Chondrocyte (in vitro differentiated cells): ENCODE data around the gene MISP. TPM values are rescaled to one million over a fixed set of nuclear protein-coding genes. Genes with fewer than 3 reads are reported as not detected.

Experiments
- DNase-seq: peaks from one replicate; pipeline ENCODE4 v3.0.0; 2021; ENCODE audit warnings: mixed read lengths, low spot score
- H3K27ac Mint-ChIP-seq: one replicate; pipeline ENCODE4 v1.8.0; 2021; ENCODE audit warnings: mild to moderate bottlenecking, moderate library complexity, mixed read lengths; ENCODE audit not compliant: unreplicated experiment
- H3K27me3 Mint-ChIP-seq: 2 replicates; pipeline ENCODE4 v1.8.0; 2021; ENCODE audit warnings: low read depth, mixed read lengths
- H3K36me3 Mint-ChIP-seq: 2 replicates; pipeline ENCODE4 v1.8.0; 2021; ENCODE audit warnings: low read depth, mixed read lengths
- H3K4me1 Mint-ChIP-seq: 2 replicates; pipeline ENCODE4 v1.8.0; 2021; ENCODE audit warnings: low read depth, mild to moderate bottlenecking, mixed read lengths
- H3K4me3 Mint-ChIP-seq: one replicate; pipeline ENCODE4 v1.8.0; 2021; ENCODE audit warnings: mild to moderate bottlenecking, moderate library complexity, mixed read lengths; ENCODE audit not compliant: unreplicated experiment
- H3K9me3 Mint-ChIP-seq: 2 replicates; pipeline ENCODE4 v1.8.0; 2021; ENCODE audit warnings: low read depth, mixed read lengths
- total RNA-seq: library from RNA; stranded (reverse); gene quantifications from 3 replicates; pipeline ENCODE4 v1.2.1, GENCODE V29; 2021
- TF ChIP-seq, protein P1 (sequence below): fragments of 200-600 bp; sonication (generic); IDR thresholded peaks from 2 replicates; pipeline ENCODE4 v1.5.0; 2021; ENCODE audit warnings: antibody characterized with exemption, mild to moderate bottlenecking, moderate library complexity

MISP gene
- total RNA-seq, 1 donor from 2014 or later = 1.5 TPM

DNA sequence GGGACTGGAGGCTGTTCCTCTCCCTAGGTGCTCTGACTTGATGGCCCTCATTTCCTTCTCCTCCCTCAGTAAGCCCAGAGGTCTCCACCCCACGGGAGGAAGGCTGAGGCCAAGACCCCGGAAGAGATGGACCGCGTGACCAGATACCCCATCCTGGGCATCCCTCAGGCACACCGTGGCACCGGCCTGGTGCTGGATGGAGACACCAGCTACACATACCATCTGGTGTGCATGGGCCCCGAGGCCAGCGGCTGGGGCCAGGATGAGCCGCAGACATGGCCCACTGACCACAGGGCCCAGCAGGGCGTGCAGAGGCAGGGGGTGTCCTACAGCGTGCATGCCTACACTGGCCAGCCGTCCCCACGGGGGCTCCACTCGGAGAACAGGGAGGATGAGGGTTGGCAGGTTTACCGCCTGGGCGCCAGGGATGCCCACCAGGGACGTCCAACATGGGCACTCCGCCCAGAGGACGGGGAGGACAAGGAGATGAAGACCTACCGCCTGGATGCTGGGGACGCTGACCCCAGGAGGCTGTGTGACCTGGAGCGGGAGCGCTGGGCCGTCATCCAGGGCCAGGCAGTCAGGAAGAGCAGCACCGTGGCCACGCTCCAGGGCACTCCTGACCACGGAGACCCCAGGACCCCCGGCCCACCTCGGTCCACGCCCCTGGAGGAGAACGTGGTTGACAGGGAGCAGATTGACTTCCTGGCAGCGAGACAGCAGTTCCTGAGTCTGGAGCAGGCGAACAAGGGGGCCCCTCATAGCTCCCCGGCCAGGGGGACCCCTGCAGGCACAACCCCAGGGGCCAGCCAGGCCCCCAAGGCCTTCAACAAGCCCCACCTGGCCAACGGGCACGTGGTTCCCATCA, 6.1 kb downstream of the MISP start:
- H3K27me3 Mint-ChIP-seq = no peaks in the 10 kb centered on the region
- no peak overlapping the region for H3K4me3 Mint-ChIP-seq
- no peak overlapping the region for H3K27ac Mint-ChIP-seq
- H3K4me1 Mint-ChIP-seq = peaks cover 13% of the 10 kb centered on the region
- peaks cover 2% of the 10 kb centered on the region for H3K9me3 Mint-ChIP-seq
- TF ChIP-seq, protein P1, sequence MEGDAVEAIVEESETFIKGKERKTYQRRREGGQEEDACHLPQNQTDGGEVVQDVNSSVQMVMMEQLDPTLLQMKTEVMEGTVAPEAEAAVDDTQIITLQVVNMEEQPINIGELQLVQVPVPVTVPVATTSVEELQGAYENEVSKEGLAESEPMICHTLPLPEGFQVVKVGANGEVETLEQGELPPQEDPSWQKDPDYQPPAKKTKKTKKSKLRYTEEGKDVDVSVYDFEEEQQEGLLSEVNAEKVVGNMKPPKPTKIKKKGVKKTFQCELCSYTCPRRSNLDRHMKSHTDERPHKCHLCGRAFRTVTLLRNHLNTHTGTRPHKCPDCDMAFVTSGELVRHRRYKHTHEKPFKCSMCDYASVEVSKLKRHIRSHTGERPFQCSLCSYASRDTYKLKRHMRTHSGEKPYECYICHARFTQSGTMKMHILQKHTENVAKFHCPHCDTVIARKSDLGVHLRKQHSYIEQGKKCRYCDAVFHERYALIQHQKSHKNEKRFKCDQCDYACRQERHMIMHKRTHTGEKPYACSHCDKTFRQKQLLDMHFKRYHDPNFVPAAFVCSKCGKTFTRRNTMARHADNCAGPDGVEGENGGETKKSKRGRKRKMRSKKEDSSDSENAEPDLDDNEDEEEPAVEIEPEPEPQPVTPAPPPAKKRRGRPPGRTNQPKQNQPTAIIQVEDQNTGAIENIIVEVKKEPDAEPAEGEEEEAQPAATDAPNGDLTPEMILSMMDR = no peak
- DNase-seq = peak; percentile 92
- H3K36me3 Mint-ChIP-seq = peaks cover 3% of the 10 kb centered on the region

DNA sequence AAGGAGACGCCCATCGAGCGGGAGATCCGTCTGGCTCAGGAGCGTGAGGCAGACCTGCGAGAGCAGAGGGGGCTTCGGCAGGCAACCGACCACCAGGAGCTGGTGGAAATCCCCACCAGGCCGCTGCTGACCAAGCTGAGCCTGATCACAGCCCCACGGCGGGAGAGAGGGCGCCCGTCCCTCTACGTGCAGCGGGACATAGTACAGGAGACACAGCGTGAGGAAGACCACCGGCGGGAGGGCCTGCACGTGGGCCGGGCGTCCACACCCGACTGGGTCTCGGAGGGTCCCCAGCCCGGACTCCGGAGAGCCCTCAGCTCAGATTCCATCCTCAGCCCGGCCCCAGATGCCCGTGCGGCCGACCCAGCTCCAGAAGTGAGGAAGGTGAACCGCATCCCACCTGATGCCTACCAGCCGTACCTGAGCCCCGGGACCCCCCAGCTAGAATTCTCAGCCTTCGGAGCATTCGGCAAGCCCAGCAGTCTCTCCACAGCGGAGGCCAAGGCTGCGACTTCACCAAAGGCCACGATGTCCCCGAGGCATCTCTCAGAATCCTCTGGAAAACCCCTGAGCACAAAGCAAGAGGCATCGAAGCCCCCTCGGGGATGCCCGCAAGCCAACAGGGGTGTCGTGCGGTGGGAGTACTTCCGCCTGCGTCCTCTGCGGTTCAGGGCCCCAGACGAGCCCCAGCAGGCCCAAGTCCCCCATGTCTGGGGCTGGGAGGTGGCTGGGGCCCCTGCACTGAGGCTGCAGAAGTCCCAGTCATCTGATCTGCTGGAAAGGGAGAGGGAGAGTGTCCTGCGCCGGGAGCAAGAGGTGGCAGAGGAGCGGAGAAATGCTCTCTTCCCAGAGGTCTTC, 7.1 kb downstream of the MISP start:
- Mint-ChIP-seq H3K4me1 (peaks cover 6% of the 10 kb centered on the region), H3K9me3 (peaks cover 2% of the 10 kb centered on the region), H3K27ac (no peak overlapping the region), H3K4me3 (no peak overlapping the region), H3K27me3 (no peaks in the 10 kb centered on the region), H3K36me3 (peaks cover 3% of the 10 kb centered on the region)
- TF ChIP-seq, protein P1 = no peak
- DNase-seq = peak; percentile 58

DNA sequence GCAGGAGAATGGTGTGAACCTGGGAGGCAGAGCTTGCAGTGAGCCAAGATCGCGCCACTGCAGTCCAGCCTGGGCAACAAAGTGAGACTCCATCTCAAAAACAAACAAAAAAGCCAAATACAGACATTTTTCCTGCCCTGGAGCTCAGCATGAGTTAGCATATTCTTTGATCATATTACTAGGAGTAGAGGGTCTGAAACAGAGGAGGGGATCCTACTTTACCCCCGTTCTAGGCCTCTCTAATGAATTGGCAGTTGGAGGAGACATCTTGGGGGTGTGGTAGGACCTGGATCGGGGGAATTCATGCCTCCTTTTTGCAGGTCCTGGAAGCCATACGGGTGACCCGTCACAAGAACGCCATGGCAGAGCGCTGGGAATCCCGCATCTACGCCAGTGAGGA, 12.3 kb downstream of the MISP start:
- peaks cover 6% of the 10 kb centered on the region for H3K4me1 Mint-ChIP-seq
- DNase-seq = no peak
- H3K27me3 Mint-ChIP-seq = no peaks in the 10 kb centered on the region
- H3K9me3 Mint-ChIP-seq = peaks cover 2% of the 10 kb centered on the region
- H3K4me3 Mint-ChIP-seq = no peak overlapping the region
- TF ChIP-seq, protein P1 = no peak
- H3K36me3 Mint-ChIP-seq = peaks cover 3% of the 10 kb centered on the region
- H3K27ac Mint-ChIP-seq = no peak overlapping the region

DNA sequence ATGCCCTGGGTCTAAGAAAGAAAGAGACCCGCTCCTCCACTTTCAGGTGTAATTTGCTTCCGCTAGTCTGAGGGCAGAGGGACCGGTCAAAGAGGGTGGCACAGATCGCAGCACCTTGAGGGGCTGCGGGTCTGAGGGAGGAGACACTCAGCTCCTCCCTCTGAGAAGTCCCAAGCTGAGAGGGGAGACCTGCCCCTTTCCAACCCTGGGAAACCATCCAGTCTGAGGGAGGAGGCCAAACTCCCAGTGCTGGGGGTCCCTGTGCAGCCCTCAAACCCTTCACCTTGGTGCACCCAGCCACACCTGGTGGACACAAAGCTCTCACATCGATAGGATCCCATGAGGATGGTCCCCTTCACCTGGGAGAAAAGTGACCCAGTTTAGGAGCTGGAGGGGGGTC, 13.0 kb downstream of the MISP start:
- H3K27me3 Mint-ChIP-seq = no peaks in the 10 kb centered on the region
- no peak overlapping the region for H3K4me3 Mint-ChIP-seq
- H3K4me1 Mint-ChIP-seq = peaks cover 12% of the 10 kb centered on the region
- no peaks in the 10 kb centered on the region for H3K9me3 Mint-ChIP-seq
- H3K36me3 Mint-ChIP-seq = peaks cover 3% of the 10 kb centered on the region
- DNase-seq = no peak
- TF ChIP-seq, protein P1 = no peak
- H3K27ac Mint-ChIP-seq = no peak overlapping the region

DNA sequence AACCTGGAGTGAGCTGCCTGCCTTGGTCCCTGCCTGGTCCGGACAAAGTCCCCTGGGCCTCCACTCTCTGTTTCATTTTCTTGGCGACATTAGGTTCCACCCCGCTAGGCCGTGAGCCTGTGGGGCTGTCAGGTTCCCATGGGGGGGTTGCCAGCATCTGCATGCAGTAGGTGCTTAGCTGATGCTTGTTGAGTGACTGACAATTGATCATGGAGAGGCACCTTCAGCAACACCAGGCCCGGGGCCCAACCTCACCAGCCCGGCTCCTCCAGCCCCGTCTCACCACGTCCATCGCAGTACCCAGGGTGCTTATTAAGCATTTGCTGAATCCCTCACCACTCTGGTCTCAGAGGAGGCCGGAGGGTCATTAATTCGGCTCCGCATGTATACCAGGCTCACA, 13.4 kb downstream of the MISP start:
- Mint-ChIP-seq H3K9me3 (no peaks in the 10 kb centered on the region), H3K36me3 (peaks cover 3% of the 10 kb centered on the region), H3K4me3 (no peak overlapping the region), H3K27ac (no peak overlapping the region), H3K4me1 (peaks cover 16% of the 10 kb centered on the region), H3K27me3 (no peaks in the 10 kb centered on the region)
- no peak for DNase-seq
- TF ChIP-seq, protein P1 = no peak
